Activated naive CD8-positive, alpha-beta T cell (primary cell): ENCODE data around the gene CCDC192.
"Not testable (repeated sequence)": the region's sequence is repeated elsewhere in the genome, so short reads cannot be mapped to it uniquely, and the experiment has no call there.

Experiments used
- H3K27ac Mint-ChIP-seq: one replicate; pipeline ENCODE4 v1.8.0; 2021; ENCODE audit warnings: mixed read lengths
- H3K27me3 Mint-ChIP-seq: one replicate; pipeline ENCODE4 v1.8.0; 2021; ENCODE audit warnings: mixed read lengths
- H3K36me3 Mint-ChIP-seq: one replicate; pipeline ENCODE4 v1.8.0; 2021; ENCODE audit warnings: mixed read lengths
- H3K4me1 Mint-ChIP-seq: one replicate; pipeline ENCODE4 v1.8.0; 2021; ENCODE audit warnings: low read depth, mixed read lengths
- H3K4me3 Mint-ChIP-seq: one replicate; pipeline ENCODE4 v1.8.0; 2021; ENCODE audit warnings: mild to moderate bottlenecking, mixed read lengths
- H3K9me3 Mint-ChIP-seq: one replicate; pipeline ENCODE4 v1.8.0; 2021; ENCODE audit warnings: low read depth, mixed read lengths

Gene CCDC192, protein sequence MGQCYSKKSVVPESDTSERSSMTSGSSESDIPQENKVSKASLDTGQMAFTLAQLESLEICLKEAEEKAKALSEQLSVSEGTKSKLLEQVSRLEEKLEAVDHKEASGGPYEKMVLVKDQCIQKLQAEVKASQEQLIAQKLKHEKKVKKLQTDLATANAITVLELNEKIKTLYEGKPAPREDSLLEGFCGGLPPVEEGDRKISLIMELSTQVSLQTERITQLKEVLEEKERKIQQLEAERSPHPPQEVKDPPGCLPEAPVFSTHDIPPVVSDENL

GRCh38 chr5:127702926-127703561 is at the start of gene CCDC192:
Gene CCDC192, plus strand, starts transcription at chr5:127703391. Its CDS starts 55 bp downstream, at chr5:127703446.
- no peak within 1 kb of the TSS for H3K4me3 Mint-ChIP-seq
- no peaks in the 10 kb centered on the region for H3K36me3 Mint-ChIP-seq
- peaks cover 2% of the 10 kb centered on the region for H3K27me3 Mint-ChIP-seq
- no peaks in the 10 kb centered on the region for H3K4me1 Mint-ChIP-seq
- no peaks in the 10 kb centered on the region for H3K9me3 Mint-ChIP-seq
- H3K27ac Mint-ChIP-seq, result no peak within 1 kb of the TSS

DNA sequence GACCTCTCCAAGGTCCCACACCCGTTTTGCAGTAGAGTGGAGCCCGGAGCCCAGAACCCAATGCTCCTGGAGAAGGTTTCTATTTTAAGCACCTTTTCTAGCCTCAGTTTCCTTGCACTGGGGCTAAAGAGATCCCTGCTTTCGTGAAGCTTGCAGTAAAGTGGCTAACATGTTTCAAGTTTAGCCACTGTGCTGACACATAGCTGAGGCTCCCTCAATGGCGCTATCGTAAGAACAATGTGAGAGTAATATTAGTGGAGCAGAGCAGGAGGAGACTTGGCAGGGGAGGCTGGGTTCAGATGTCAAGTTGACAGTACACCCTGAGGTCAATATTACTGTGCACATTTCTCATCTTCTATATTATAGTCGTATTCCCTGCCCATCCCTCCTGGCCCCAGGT is 46.4 kb upstream of the CCDC192 start:
- H3K27me3 Mint-ChIP-seq, result peaks cover 2% of the 10 kb centered on the region
- no peak overlapping the region for H3K4me3 Mint-ChIP-seq
- H3K27ac Mint-ChIP-seq, result no peak overlapping the region
- no peaks in the 10 kb centered on the region for H3K36me3 Mint-ChIP-seq
- no peaks in the 10 kb centered on the region for H3K4me1 Mint-ChIP-seq
- no peaks in the 10 kb centered on the region for H3K9me3 Mint-ChIP-seq

- Mint-ChIP-seq H3K9me3 (no peaks in the 10 kb centered on the region), H3K4me3 (no peak overlapping the region), H3K36me3 (no peaks in the 10 kb centered on the region), H3K27me3 (no peaks in the 10 kb centered on the region), H3K4me1 (no peaks in the 10 kb centered on the region), H3K27ac (no peak overlapping the region)
These were observed 43.0 kb upstream of the CCDC192 start for GRCh38 chr5:127660047-127660733.

DNA sequence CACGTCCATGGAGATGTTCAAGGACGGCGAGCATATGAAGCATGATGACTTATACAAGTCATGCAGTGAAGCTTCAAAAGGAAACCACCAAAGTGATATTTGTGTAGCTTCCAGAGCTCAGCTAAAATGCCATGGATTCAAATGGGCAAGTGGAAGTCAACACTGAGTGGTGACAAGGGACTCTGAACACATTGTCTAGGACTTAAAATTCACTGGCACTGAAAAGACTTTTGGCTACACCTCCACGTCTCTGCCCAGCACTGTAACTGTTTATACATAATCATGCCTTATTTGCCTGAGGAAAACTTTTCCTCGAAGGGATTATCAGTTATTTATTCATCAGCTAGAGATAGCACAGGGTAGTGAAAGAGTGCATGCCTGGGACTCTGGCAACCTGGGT is 39.1 kb upstream of the CCDC192 start:
- Mint-ChIP-seq H3K4me1 (no peaks in the 10 kb centered on the region), H3K27me3 (no peaks in the 10 kb centered on the region), H3K27ac (no peak overlapping the region), H3K9me3 (no peaks in the 10 kb centered on the region), H3K36me3 (no peaks in the 10 kb centered on the region), H3K4me3 (no peak overlapping the region)

GRCh38 chr5:127665641-127666040 is 37.5 kb upstream of the CCDC192 start:
- no peaks in the 10 kb centered on the region for H3K9me3 Mint-ChIP-seq
- H3K4me1 Mint-ChIP-seq, result no peaks in the 10 kb centered on the region
- H3K27ac Mint-ChIP-seq, result no peak overlapping the region
- no peak overlapping the region for H3K4me3 Mint-ChIP-seq
- H3K27me3 Mint-ChIP-seq, result no peaks in the 10 kb centered on the region
- no peaks in the 10 kb centered on the region for H3K36me3 Mint-ChIP-seq

GRCh38 chr5:127666043-127666716 is 37.0 kb upstream of the CCDC192 start:
- no peak overlapping the region for H3K4me3 Mint-ChIP-seq
- H3K27me3 Mint-ChIP-seq, result no peaks in the 10 kb centered on the region
- H3K27ac Mint-ChIP-seq, result no peak overlapping the region
- no peaks in the 10 kb centered on the region for H3K9me3 Mint-ChIP-seq
- no peaks in the 10 kb centered on the region for H3K4me1 Mint-ChIP-seq
- H3K36me3 Mint-ChIP-seq, result no peaks in the 10 kb centered on the region

DNA sequence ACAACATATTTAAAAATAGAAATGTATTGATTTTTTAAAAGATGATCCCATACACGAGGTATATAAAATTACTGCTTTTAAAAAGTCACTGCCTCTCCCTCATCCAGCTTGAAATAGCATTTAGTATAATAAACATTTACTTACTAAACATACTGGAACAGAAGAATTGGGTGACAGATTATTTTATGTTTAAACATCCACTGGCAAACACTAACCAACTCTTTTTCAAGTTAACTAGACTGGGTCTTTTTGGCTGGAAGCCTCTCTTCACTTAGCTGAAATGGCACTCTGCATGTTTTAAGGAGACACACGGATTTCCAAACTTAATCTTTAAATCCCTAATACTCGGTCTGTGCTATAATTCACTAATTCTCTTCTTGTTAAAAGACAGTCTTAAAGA is 35.3 kb upstream of the CCDC192 start:
- Mint-ChIP-seq H3K27me3 (no peaks in the 10 kb centered on the region), H3K4me1 (no peaks in the 10 kb centered on the region), H3K4me3 (no peak overlapping the region), H3K27ac (no peak overlapping the region), H3K36me3 (no peaks in the 10 kb centered on the region), H3K9me3 (no peaks in the 10 kb centered on the region)

DNA sequence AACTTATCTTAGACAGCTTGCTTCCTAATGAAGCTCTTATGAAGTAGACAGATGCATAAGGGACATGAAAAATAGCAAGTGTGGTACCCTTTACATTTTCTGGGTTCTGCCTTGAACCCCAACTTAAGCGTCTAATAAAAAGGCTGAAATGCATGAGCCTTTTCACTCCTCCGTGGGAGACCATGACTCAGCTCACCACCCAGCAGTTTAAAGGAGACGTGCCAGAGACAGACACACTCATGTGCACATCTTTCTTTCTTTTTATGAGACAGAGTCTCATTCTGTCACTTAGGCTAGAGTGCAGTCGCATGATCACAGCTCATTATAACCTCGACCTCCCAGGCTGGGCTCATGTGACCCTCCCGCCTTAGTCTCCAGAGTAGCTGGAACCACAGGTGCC is 32.0 kb upstream of the CCDC192 start:
- no peaks in the 10 kb centered on the region for H3K9me3 Mint-ChIP-seq
- no peak overlapping the region for H3K4me3 Mint-ChIP-seq
- H3K4me1 Mint-ChIP-seq, result no peaks in the 10 kb centered on the region
- H3K27ac Mint-ChIP-seq, result no peak overlapping the region
- no peaks in the 10 kb centered on the region for H3K27me3 Mint-ChIP-seq
- H3K36me3 Mint-ChIP-seq, result no peaks in the 10 kb centered on the region

- Mint-ChIP-seq H3K36me3 (no peaks in the 10 kb centered on the region), H3K9me3 (no peaks in the 10 kb centered on the region), H3K4me1 (no peaks in the 10 kb centered on the region), H3K27ac (no peak overlapping the region), H3K27me3 (no peaks in the 10 kb centered on the region), H3K4me3 (no peak overlapping the region)
These were observed 29.9 kb upstream of the CCDC192 start for GRCh38 chr5:127673117-127673800.

DNA sequence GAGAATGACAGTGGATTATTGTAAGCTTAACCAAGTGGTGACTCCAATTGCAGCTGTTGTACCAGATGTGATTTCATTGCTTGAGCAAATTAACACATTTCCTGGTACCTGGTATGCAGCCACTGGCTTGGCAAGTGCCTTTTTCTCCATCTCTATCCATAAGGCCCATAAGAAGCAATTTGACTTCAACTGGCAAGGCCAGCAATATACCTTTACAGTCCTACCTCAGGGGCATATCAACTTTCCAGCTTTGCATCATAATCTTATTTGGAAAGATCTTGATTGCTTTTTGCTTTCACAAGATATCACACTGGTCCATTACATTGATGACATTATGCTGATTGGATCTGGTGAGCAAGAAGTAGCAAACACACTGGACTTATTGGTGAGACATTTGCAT is 26.2 kb upstream of the CCDC192 start:
- not testable (repeated sequence) for H3K4me3 Mint-ChIP-seq, H3K27me3 Mint-ChIP-seq, H3K9me3 Mint-ChIP-seq, H3K27ac Mint-ChIP-seq, H3K4me1 Mint-ChIP-seq, H3K36me3 Mint-ChIP-seq

DNA sequence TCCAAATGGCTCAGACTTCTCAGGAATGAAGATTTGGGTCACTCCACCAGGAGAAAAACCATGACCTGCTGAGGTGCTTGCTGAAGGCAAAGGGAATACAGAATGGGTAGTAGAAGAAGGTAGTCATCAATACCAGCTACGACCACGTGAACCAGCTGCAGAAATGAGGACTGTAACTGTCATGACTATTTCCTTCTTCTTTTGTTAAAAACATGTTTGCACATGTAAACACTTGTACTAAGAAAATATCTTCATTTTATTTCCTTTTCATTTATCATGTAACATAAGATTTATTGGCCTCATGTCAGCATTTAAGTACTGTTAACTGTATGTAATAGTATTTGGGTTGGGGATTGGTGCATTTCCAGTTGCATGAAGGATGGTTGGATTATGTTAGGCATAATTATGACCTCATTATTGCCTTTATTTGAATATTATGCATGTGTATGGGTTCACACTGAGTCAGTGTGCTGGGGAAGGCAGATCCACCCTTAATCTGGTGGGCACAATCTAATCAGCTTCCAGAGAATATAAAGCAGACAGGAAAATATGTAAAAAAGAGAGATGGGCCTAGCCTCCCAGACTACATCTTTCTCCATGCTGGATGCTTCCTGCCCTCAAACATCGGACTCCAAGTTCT is 23.4 kb upstream of the CCDC192 start:
- H3K9me3 Mint-ChIP-seq, H3K4me3 Mint-ChIP-seq, H3K27ac Mint-ChIP-seq, H3K36me3 Mint-ChIP-seq, H3K4me1 Mint-ChIP-seq, H3K27me3 Mint-ChIP-seq: not testable (repeated sequence)

- H3K4me3 Mint-ChIP-seq, result no peak overlapping the region
- H3K36me3 Mint-ChIP-seq, result no peaks in the 10 kb centered on the region
These were observed 22.6 kb upstream of the CCDC192 start for GRCh38 chr5:127680595-127680994.

GRCh38 chr5:127683008-127683407 is 20.2 kb upstream of the CCDC192 start:
- H3K27ac Mint-ChIP-seq, result no peak overlapping the region
- no peak overlapping the region for H3K4me3 Mint-ChIP-seq
- H3K27me3 Mint-ChIP-seq, result peaks cover 1% of the 10 kb centered on the region
- H3K9me3 Mint-ChIP-seq, result no peaks in the 10 kb centered on the region
- H3K36me3 Mint-ChIP-seq, result no peaks in the 10 kb centered on the region
- H3K4me1 Mint-ChIP-seq, result no peaks in the 10 kb centered on the region

More at GRCh38 chr5:127680595-127680994, 22.6 kb upstream of the CCDC192 start:
- peaks cover 1% of the 10 kb centered on the region for H3K27me3 Mint-ChIP-seq
- H3K9me3 Mint-ChIP-seq, result no peaks in the 10 kb centered on the region
- no peaks in the 10 kb centered on the region for H3K4me1 Mint-ChIP-seq
- H3K27ac Mint-ChIP-seq, result no peak overlapping the region

DNA sequence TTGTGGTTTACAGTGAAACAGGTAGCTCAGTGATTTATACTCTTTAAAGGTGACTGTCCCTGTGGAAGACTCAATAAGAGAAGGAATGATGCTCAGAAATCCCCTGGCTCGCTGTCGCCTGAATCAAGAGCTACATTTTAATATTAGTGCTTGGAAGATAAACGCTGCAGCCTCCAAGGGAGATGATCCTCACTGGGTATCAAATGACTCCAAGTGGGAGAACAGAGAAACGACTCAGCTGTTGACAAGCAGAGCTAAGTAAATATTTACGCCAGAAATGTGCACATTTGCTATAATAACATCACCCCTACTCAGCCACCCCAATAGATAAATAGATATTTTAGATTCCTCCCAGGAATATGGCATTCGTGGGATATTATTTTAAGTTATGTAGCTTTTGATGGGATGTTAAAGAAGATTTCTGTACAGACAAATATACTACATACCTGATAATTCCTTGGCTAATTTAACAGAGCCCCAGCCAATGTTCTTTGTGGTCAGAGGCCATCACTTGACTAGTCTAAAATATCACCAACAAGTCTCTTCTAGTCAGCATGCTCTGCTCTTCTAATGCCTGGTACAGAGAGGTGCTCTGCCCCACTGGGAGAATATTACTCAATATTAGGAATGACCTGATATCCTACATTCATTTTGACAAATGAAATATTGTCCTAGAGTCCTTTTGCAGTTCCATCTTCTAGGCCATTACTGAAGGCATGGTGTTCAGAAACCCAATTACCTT is 18.3 kb upstream of the CCDC192 start:
- H3K4me1 Mint-ChIP-seq, result no peaks in the 10 kb centered on the region
- H3K36me3 Mint-ChIP-seq, result no peaks in the 10 kb centered on the region
- no peak overlapping the region for H3K4me3 Mint-ChIP-seq
- no peaks in the 10 kb centered on the region for H3K9me3 Mint-ChIP-seq
- H3K27ac Mint-ChIP-seq, result no peak overlapping the region
- peaks cover 1% of the 10 kb centered on the region for H3K27me3 Mint-ChIP-seq
